ENCODE data around the gene LPAR5. TPM values are rescaled to one million over a fixed set of nuclear protein-coding genes. Genes with fewer than 3 reads are reported as not detected.

Gene LPAR5
- 1.2 TPM for total RNA-seq

DNA sequence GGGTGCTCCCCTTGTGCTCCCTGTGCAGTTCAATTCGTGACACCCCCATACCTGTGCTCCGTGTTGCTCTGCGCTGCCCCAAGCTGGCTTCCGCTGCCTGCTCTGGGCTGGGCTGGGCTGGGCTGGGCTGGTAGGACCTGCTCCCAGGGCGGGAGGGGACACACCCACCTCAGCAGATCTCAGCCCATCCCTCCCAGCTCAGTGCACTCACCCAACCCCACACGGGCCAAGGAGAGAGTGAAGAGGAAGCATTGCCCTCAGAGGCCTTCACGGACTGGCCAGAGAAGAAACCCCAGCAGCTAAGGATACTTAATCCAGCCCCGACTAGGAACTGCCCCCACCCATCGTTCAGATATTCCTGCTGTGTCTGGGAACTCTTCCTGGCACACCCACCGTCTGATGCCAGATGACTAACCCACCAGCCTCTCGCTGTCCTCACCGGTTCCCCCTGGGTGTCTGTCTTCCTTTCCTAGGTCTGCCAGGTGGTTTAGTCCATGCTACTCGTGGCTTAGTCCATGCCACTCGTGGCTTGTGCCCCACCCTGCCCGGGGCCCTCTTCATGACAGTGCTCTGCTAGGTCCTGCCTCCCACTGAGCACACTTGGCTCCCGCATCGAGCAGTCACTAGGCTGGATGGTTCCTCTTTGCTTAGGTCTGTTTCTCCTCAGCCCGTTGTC lies at the start of gene LPAR5:
LPAR5 (minus strand) TSS at position 104 of the 676 bp plus-strand sequence. CDS start 14,711 bp downstream, outside the sequence.

GRCh38 chr12:6662906-6663742 lies 27.4 kb upstream of the LPAR5 start, which contains the start of gene ING4:
ING4 (minus strand) TSS chr12:6663119; CDS start chr12:6663101, 18 bp downstream.

GRCh38 chr12:6647083-6647604 lies 11.4 kb upstream of the LPAR5 start, which contains the start of gene ACRBP:
ACRBP (minus strand) TSS chr12:6647432; CDS start chr12:6647366, 66 bp downstream.

Small RNA genes within 50 kb of the gene (small RNA-seq; reads per million reads assigned to genes)
- 192 reads per million, percentile 97 among the genes with 10 or more reads in this experiment for gene SCARNA11

Other genes starting within 250 kb of the LPAR5 start
- 0.46 TPM for gene CD27, start 191.0 kb downstream of the LPAR5 start, total RNA-seq
- 2.8 TPM for gene TAPBPL, start 183.9 kb downstream of the LPAR5 start, total RNA-seq
- 27.2 TPM for gene VAMP1, start 165.3 kb downstream of the LPAR5 start, total RNA-seq
- gene MRPL51, start 142.7 kb downstream of the LPAR5 start, total RNA-seq = 33.0 TPM
- 17.8 TPM for gene NCAPD2, start 141.9 kb downstream of the LPAR5 start, total RNA-seq
- gene GAPDH, start 101.4 kb downstream of the LPAR5 start, total RNA-seq = 2,434 TPM
- gene IFFO1, start 79.9 kb downstream of the LPAR5 start, total RNA-seq = 5.5 TPM
- 13.8 TPM for gene NOP2, start 67.7 kb downstream of the LPAR5 start, total RNA-seq
- gene CHD4, start 28.6 kb downstream of the LPAR5 start, total RNA-seq = 204 TPM
- gene ACRBP, start 11.5 kb upstream of the LPAR5 start, total RNA-seq = 0.46 TPM
- gene ING4, start 27.2 kb upstream of the LPAR5 start, total RNA-seq = 61.6 TPM
- 17.3 TPM for gene ZNF384, start 53.4 kb upstream of the LPAR5 start, total RNA-seq
- 4.4 TPM for gene PIANP, start 64.9 kb upstream of the LPAR5 start, total RNA-seq
- gene COPS7A, start 88.1 kb upstream of the LPAR5 start, total RNA-seq = 41.5 TPM
- gene MLF2, start 117.2 kb upstream of the LPAR5 start, total RNA-seq = 104 TPM
- gene PTMS, start 130.4 kb upstream of the LPAR5 start, total RNA-seq = 84.2 TPM
- not detected for gene LAG3, start 136.6 kb upstream of the LPAR5 start, total RNA-seq
- gene CD4, start 153.6 kb upstream of the LPAR5 start, total RNA-seq = 4.8 TPM
- 87.9 TPM for gene GPR162, start 185.9 kb upstream of the LPAR5 start, total RNA-seq
- 15.0 TPM for gene P3H3, start 192.4 kb upstream of the LPAR5 start, total RNA-seq
- 3.2 TPM for gene GNB3, start 205.0 kb upstream of the LPAR5 start, total RNA-seq
- 6.2 TPM for gene CDCA3, start 215.3 kb upstream of the LPAR5 start, total RNA-seq
- gene USP5, start 216.2 kb upstream of the LPAR5 start, total RNA-seq = 91.1 TPM
- gene TPI1, start 231.6 kb upstream of the LPAR5 start, total RNA-seq = 349 TPM
- gene SPSB2, start 237.3 kb upstream of the LPAR5 start, total RNA-seq = 2.3 TPM

All from diencephalon (tissue), 1 donor.